HUES48 (cell line): ENCODE measurements around the gene STMN1.
"Not testable (repeated sequence)": the region's sequence is repeated elsewhere in the genome, so short reads cannot be mapped to it uniquely, and the experiment has no call there.

Experiments used
- H3K27ac ChIP-seq: one replicate; pipeline ENCODE4 v1.7.0; 2013; ENCODE audit warnings: low read depth, low read length, inconsistent platforms
- H3K27me3 ChIP-seq: 2 replicates; pipeline ENCODE4 v1.6.1; 2013; ENCODE audit warnings: mild to moderate bottlenecking, low read length; ENCODE audit not compliant: control insufficient read depth, insufficient read depth
- H3K36me3 ChIP-seq: 2 replicates; pipeline ENCODE4 v1.6.1; 2013; ENCODE audit warnings: low read length; ENCODE audit not compliant: control insufficient read depth, insufficient read depth
- H3K4me1 ChIP-seq: 2 replicates; pipeline ENCODE4 v1.6.1; 2013; ENCODE audit warnings: mild to moderate bottlenecking, low read length; ENCODE audit not compliant: control insufficient read depth, insufficient read depth
- H3K4me3 ChIP-seq: 2 replicates; pipeline ENCODE4 v1.5.1; 2013; ENCODE audit warnings: mild to moderate bottlenecking, low read depth, low read length
- H3K9ac ChIP-seq: 2 replicates; pipeline ENCODE4 v1.6.1; 2013; ENCODE audit warnings: mild to moderate bottlenecking, low read depth, low read length, moderate library complexity
- H3K9me3 ChIP-seq: 2 replicates; pipeline ENCODE4 v1.6.1; 2013; ENCODE audit warnings: low read length; ENCODE audit not compliant: control insufficient read depth, insufficient read depth

STMN1 gene

GRCh38 chr1:25933479-25934365, 27.5 kb upstream of the STMN1 start:
- Histone ChIP-seq H3K27ac (no peak overlapping the region), H3K36me3 (no peaks in the 10 kb centered on the region), H3K4me3 (no peak overlapping the region)

GRCh38 chr1:25932811-25933400, 26.7 kb upstream of the STMN1 start:
- not testable (repeated sequence) for H3K4me3 ChIP-seq, H3K9me3 ChIP-seq, H3K36me3 ChIP-seq, H3K4me1 ChIP-seq, H3K27me3 ChIP-seq, H3K27ac ChIP-seq, H3K9ac ChIP-seq

More at GRCh38 chr1:25933479-25934365, 27.5 kb upstream of the STMN1 start:
- Histone ChIP-seq H3K27me3 (no peaks in the 10 kb centered on the region), H3K9ac (no peak overlapping the region), H3K9me3 (no peaks in the 10 kb centered on the region), H3K4me1 (no peaks in the 10 kb centered on the region)

DNA sequence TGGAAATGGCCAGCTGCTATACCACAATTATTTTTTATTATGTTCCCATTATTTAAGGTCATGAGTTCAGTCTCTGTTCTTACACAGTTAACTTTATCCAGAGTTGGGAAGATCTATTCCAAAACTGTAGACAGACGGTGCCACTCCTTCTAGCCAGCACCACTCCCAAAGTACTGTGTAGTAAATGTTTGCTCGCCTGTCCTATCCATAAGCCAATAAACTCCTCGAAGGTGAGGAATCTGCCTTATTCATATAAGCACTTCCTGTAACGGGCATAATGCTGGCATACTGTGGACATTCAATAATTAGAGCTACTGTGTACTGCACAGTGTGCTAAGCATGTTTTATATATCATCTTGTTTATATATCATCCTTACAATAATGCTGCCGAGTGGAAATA, 26.1 kb upstream of the STMN1 start:
- H3K36me3 ChIP-seq: no peaks in the 10 kb centered on the region
- no peak overlapping the region for H3K27ac ChIP-seq
- no peaks in the 10 kb centered on the region for H3K9me3 ChIP-seq

GRCh38 chr1:25929016-25929415, 22.8 kb upstream of the STMN1 start:
- Histone ChIP-seq H3K4me3 (no peak overlapping the region), H3K9ac (no peak overlapping the region), H3K27ac (no peak overlapping the region), H3K36me3 (no peaks in the 10 kb centered on the region), H3K27me3 (no peaks in the 10 kb centered on the region), H3K4me1 (peaks cover 8% of the 10 kb centered on the region), H3K9me3 (no peaks in the 10 kb centered on the region)

More for the DNA sequence above, 26.1 kb upstream of the STMN1 start:
- Histone ChIP-seq H3K4me1 (peaks cover 4% of the 10 kb centered on the region), H3K9ac (no peak overlapping the region), H3K4me3 (no peak overlapping the region), H3K27me3 (no peaks in the 10 kb centered on the region)

- H3K9me3 ChIP-seq: no peaks in the 10 kb centered on the region
- no peak overlapping the region for H3K9ac ChIP-seq
- H3K36me3 ChIP-seq: no peaks in the 10 kb centered on the region
- H3K4me3 ChIP-seq: no peak overlapping the region
- H3K27ac ChIP-seq: no peak overlapping the region
- peaks cover 16% of the 10 kb centered on the region for H3K4me1 ChIP-seq
- H3K27me3 ChIP-seq: no peaks in the 10 kb centered on the region; the same call in 1 of the 2 replicates
These were observed 21.5 kb upstream of the STMN1 start for GRCh38 chr1:25927521-25928265.

DNA sequence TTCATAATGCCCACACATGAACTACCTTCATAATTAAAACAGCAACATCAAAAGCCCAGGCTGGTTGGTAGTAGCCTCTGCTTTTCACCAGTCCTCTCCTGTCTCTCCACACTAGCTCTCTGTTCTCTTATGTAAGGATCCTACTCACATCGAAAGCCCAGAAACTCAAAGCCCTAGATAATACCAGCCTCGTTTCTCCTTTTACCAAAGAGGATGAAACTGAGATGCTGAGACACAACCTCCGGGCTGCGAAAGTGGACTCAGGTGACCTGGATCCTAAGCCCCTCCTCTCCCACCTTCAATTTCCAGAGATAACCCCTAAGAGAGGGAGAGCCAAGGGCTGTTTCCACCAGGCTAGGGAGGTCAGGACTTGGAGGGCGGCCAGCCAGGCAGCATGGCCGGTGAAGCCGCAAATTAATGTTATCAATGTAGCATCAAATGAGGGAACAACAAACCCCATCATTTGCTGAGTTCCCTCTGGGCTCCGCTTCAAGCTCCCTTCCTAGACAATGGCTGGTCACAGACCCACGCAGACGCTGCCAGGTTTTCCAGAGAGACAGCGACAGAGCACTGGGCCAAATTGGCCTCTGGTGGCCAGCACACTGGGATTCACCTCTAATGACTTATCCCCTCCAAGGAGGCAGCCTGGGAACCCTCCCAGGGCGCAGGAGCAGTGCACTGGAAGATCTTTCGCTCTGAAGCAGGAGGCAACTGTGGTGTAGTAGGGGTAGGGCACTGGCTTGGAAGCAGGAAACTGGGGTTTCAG, 20.7 kb upstream of the STMN1 start:
- Histone ChIP-seq H3K9ac (no peak overlapping the region), H3K9me3 (no peaks in the 10 kb centered on the region), H3K36me3 (no peaks in the 10 kb centered on the region), H3K4me1 (peaks cover 22% of the 10 kb centered on the region), H3K27ac (peak overlapping the region; percentile 29), H3K4me3 (no peak overlapping the region), H3K27me3 (peaks cover 5% of the 10 kb centered on the region; the same call in 1 of the 2 replicates)

DNA sequence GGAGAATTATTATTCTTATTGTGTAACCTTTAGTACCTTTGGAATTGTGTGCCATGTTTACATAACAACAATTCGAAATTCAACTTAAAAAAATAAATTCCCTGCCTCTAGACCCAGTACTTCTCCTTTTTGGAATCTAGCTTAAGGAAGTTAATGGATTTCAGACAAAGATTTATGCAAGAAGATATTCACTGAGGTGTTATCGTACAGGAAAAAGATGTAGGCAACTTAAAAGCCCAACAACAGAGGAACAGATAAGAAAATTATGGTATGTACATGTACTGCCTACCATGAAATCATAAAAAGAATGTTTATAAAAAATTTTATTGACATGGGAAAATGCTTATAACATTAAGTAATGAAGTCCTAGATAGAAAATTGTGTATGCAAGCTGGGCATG, 18.2 kb upstream of the STMN1 start:
- Histone ChIP-seq H3K27me3 (peaks cover 7% of the 10 kb centered on the region; the same call in 1 of the 2 replicates), H3K36me3 (no peaks in the 10 kb centered on the region), H3K27ac (no peak overlapping the region), H3K4me1 (peaks cover 25% of the 10 kb centered on the region), H3K4me3 (no peak overlapping the region), H3K9ac (no peak overlapping the region), H3K9me3 (no peaks in the 10 kb centered on the region)

GRCh38 chr1:25922971-25923552, 16.8 kb upstream of the STMN1 start:
- peak overlapping the region; percentile 80 for H3K27ac ChIP-seq
- H3K4me3 ChIP-seq: peak overlapping the region; percentile 67
- peak overlapping the region; percentile 59 for H3K9ac ChIP-seq
- H3K36me3 ChIP-seq: no peaks in the 10 kb centered on the region
- H3K4me1 ChIP-seq: peaks cover 25% of the 10 kb centered on the region
- H3K27me3 ChIP-seq: peaks cover 7% of the 10 kb centered on the region; the same call in 1 of the 2 replicates
- no peaks in the 10 kb centered on the region for H3K9me3 ChIP-seq

DNA sequence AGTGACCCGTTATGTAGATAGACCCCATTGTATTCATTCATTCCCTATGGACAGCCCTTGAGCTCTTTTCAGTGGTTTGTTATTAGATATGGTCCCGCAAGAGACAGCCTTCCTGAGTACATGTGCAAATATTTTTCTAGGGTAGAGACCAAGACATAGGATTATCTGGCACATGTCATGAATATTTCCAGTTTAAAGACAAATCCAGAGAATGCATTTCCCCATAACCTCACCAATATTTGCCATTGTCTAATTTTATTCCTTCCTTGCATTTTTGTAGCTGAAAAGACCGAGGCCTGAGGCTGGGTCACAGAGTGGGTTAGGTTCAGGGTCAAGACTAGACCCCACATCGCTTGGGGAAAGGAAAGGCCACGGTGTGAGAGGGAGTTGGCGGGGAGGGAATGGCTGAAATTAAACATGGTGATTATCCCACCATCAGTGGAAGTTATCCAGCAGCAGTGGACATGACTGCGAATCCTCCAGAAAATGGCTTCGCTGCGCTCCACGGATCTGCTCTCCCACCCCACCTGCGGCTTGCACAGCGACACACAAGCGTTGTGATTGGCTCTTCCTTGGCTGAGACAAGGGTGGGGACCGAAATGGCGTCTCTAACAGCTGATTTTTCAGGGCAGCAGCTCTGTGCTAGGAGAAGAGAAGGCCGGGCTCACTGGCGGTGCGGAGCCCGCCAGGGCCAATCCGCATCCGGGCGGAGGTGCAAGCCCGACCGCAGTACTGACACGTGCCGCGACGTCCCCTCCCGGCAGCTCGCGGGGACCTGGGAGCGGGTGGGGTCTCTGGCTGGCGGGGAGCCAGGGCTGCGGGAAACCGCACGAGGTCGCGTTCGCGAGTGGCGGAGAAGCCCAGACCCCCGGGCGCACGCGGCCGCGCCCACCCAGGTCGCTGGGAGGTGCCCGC, 16.1 kb upstream of the STMN1 start:
- Histone ChIP-seq H3K27ac (peak overlapping the region; percentile 80), H3K9ac (peak overlapping the region; percentile 59), H3K4me3 (peak overlapping the region; percentile 67), H3K27me3 (peaks cover 7% of the 10 kb centered on the region; the same call in 1 of the 2 replicates), H3K36me3 (no peaks in the 10 kb centered on the region), H3K9me3 (no peaks in the 10 kb centered on the region), H3K4me1 (peaks cover 21% of the 10 kb centered on the region)
